WTC11 (cell line): ENCODE measurements around the gene ANKMY1.

Experiments used
- ATF3 ChIP-seq: sonication (generic); formaldehyde crosslinking; conservative IDR thresholded peaks from 2 replicates; pipeline ENCODE4 v1.8.1; 2022; ENCODE audit warnings: mild to moderate bottlenecking, missing genetic modification reagents
- ATF6 ChIP-seq: sonication (generic); formaldehyde crosslinking; IDR thresholded peaks from 2 replicates; pipeline ENCODE4 v1.8.1; 2023; ENCODE audit warnings: mild to moderate bottlenecking, missing genetic modification reagents
- CREM ChIP-seq: sonication (generic); formaldehyde crosslinking; IDR thresholded peaks from 2 replicates; pipeline ENCODE4 v1.8.1; 2022; ENCODE audit warnings: mild to moderate bottlenecking, missing genetic modification reagents, moderate library complexity
- CTCF ChIP-seq: fragments of 200-600 bp; IDR thresholded peaks from 2 replicates; pipeline ENCODE4 v1.8.0; 2022; ENCODE audit warnings: antibody characterized with exemption
- E2F4 ChIP-seq: sonication (generic); formaldehyde crosslinking; IDR thresholded peaks from 2 replicates; pipeline ENCODE4 v1.8.1; 2022; ENCODE audit warnings: low read depth, mild to moderate bottlenecking, moderate library complexity, missing genetic modification reagents, borderline replicate concordance
- GABPB1 ChIP-seq: sonication (generic); formaldehyde crosslinking; IDR thresholded peaks from 2 replicates; pipeline ENCODE4 v1.8.1; 2023; ENCODE audit warnings: mild to moderate bottlenecking, missing genetic modification reagents
- MLX ChIP-seq: sonication (generic); formaldehyde crosslinking; IDR thresholded peaks from 2 replicates; pipeline ENCODE4 v1.8.1; 2023; ENCODE audit warnings: mild to moderate bottlenecking, missing genetic modification reagents, moderate library complexity
- RELA ChIP-seq: sonication (generic); formaldehyde crosslinking; IDR thresholded peaks from 2 replicates; pipeline ENCODE4 v1.8.1; 2022; ENCODE audit warnings: missing genetic modification reagents, mild to moderate bottlenecking, borderline replicate concordance
- SP1 ChIP-seq: sonication (generic); formaldehyde crosslinking; conservative IDR thresholded peaks from 2 replicates; pipeline ENCODE4 v1.8.1; 2022; ENCODE audit warnings: missing genetic modification reagents
- TEAD1 ChIP-seq: sonication (generic); formaldehyde crosslinking; IDR thresholded peaks from 2 replicates; pipeline ENCODE4 v1.8.0; 2022; ENCODE audit warnings: mild to moderate bottlenecking, missing genetic modification reagents
- ZNF263 ChIP-seq: sonication (generic); formaldehyde crosslinking; IDR thresholded peaks from 2 replicates; pipeline ENCODE4 v1.8.1; 2022; ENCODE audit warnings: low read depth, mild to moderate bottlenecking, moderate library complexity, missing genetic modification reagents
- TF ChIP-seq, protein P1 (sequence below): sonication (generic); formaldehyde crosslinking; IDR thresholded peaks from 2 replicates; pipeline ENCODE4 v1.8.1; 2023; ENCODE audit warnings: mild to moderate bottlenecking, missing genetic modification reagents, moderate library complexity

DNA sequence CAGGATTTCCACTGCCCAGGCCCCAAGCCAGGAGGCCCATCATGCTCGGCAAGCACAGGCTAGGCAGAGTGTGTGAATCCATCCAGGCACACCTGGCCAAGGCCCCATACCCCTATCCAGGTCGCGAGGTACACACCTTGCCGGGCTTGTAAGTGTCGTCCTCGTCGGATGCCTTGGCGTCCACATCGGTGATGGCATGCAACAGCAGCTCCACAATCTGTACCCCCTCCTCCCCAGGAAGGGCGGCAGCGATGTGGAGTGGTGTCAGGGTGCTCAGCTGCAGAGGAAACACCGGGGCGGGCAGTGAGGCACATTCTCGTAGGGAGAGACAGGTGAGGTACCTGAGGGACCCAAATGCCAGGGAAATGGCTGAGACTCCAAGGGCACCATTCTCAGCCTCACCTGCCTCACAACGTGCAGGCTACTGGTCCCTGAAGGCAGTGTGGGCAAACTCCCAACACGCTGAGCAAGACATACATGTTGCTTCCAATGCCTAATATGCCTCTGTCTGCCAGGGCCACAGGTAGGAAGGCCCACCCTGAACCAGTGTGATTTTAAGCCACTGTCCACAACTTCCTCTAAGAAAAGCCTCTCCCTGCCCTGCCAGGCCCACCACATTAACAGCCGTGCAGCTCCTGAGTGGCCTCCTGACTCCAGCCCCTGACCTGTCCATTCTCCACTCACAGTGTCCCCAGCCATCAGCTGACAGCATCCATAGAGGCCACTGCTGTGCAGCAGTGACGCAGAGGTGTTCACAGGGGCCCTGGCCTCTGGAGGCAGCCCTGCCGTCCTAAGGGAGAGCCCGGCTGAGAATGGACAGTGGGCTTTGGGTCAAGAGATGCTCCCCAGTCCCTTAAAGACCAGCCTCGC is 44.9 kb downstream of the ANKMY1 start:
- no peak for TF ChIP-seq CREM
- TF ChIP-seq, protein P1, sequence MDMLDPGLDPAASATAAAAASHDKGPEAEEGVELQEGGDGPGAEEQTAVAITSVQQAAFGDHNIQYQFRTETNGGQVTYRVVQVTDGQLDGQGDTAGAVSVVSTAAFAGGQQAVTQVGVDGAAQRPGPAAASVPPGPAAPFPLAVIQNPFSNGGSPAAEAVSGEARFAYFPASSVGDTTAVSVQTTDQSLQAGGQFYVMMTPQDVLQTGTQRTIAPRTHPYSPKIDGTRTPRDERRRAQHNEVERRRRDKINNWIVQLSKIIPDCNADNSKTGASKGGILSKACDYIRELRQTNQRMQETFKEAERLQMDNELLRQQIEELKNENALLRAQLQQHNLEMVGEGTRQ: no peak
- no peak for TF ChIP-seq CTCF
- TF ChIP-seq SP1 (CRISPR knock-in tag): no peak
- TF ChIP-seq ZNF263 (CRISPR knock-in tag): no peak
- no peak for TF ChIP-seq ATF6 (CRISPR knock-in tag)
- no peak for TF ChIP-seq TEAD1 (CRISPR knock-in tag)
- no peak for TF ChIP-seq ATF3 (CRISPR knock-in tag)
- TF ChIP-seq MLX (CRISPR knock-in tag): no peak
- no peak for TF ChIP-seq RELA (CRISPR knock-in tag)
- TF ChIP-seq GABPB1: no peak
- TF ChIP-seq E2F4 (CRISPR knock-in tag): no peak
